Activated CD8-positive, alpha-beta memory T cell treated with anti-CD3 and anti-CD28 coated beads for 4 hours (primary cell): Measurements from ENCODE around the gene USP40.
"Not testable (repeated sequence)": the region's sequence is repeated elsewhere in the genome, so short reads cannot be mapped to it uniquely, and the experiment has no call there.

Source experiments
- DNase-seq, 2 donors: peaks; one replicate each; pipeline ENCODE4 v3.0.0-alpha.2; 2020; ENCODE audit warnings: low read depth in 2 of 2

USP40 gene, protein sequence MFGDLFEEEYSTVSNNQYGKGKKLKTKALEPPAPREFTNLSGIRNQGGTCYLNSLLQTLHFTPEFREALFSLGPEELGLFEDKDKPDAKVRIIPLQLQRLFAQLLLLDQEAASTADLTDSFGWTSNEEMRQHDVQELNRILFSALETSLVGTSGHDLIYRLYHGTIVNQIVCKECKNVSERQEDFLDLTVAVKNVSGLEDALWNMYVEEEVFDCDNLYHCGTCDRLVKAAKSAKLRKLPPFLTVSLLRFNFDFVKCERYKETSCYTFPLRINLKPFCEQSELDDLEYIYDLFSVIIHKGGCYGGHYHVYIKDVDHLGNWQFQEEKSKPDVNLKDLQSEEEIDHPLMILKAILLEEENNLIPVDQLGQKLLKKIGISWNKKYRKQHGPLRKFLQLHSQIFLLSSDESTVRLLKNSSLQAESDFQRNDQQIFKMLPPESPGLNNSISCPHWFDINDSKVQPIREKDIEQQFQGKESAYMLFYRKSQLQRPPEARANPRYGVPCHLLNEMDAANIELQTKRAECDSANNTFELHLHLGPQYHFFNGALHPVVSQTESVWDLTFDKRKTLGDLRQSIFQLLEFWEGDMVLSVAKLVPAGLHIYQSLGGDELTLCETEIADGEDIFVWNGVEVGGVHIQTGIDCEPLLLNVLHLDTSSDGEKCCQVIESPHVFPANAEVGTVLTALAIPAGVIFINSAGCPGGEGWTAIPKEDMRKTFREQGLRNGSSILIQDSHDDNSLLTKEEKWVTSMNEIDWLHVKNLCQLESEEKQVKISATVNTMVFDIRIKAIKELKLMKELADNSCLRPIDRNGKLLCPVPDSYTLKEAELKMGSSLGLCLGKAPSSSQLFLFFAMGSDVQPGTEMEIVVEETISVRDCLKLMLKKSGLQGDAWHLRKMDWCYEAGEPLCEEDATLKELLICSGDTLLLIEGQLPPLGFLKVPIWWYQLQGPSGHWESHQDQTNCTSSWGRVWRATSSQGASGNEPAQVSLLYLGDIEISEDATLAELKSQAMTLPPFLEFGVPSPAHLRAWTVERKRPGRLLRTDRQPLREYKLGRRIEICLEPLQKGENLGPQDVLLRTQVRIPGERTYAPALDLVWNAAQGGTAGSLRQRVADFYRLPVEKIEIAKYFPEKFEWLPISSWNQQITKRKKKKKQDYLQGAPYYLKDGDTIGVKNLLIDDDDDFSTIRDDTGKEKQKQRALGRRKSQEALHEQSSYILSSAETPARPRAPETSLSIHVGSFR

DNA sequence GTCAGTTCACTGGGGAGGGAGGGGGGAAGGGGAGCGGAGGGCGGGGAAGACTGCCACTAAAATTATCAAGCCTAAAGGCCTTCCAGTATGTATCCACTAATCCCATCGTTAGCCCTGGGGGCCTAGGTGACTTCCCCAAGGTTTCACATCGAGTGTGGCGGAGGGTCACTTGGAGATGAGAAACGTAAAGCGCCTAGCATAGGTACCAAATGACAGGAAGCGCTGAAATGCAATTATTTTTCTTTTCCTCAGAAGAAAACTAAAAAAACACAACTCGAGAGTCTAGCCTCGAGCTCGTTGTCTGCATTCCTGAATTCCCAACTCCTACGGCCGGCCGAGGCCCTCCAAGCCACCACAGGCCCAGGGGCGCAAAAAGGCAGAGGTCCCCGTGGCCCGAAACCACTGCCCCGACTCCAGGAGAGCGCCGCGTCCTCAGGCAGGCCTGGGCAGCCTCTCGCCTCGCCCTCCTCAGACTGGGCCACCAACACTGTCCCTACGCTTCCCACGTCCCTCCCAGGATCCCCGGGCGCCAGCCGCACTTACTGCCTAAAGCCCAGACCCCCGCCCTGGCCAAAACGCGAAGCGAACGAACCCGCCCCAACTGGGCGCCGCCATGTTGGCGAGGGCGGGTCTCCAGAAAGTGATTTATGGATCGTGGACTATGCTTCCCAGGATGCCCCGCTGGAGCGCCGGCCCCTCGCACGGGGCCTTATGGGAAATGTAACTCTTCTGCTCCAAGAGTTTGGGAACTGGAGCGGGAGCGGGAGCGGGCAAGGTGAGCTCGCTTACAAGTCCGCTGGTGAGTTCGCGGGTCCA lies at the start of gene USP40:
USP40 (minus strand) TSS at position 642 of the 816 bp plus-strand sequence. CDS start 1,228 bp downstream, outside the sequence.
- DNase-seq: peak in 1 of 2 donors; percentile 14

DNA sequence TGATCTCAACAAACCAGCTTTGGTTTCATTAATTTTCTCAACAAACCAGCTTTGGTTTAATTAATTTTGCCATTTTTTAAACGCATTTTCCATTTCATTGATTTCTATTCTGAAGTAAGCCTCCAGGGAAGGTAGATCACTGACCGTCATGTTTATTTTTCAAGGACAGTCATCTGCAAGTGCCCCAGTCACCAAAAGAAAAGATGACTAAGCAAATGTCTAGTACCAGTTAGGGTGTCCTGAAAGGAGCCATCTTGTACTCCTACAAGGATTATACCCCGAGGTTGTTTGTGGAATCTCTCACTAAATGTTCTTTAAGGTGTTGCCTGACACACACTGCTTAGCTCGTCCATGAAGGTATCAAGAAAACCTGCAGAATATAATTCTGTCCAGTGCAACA lies 44.7 kb upstream of the USP40 start:
- no peak for DNase-seq

DNA sequence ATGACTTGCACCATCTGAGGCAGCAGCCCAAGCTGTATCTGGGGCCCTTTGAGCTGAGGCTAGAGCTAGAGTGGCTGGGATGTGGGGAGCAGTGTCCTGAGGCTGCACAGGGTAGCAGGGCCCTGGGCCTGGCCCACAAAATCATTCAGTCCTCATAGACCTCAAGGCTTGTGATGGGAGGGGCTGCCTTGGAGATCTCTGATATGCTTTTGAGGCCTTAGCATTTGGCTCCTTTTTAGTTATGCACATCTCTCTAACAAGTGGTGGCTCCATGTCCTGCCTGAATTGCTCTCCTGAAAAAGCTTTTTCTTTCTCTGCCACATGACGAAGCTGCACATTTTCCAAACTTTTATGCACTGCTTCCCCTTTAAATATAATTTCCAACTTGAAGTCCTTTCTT lies 39.1 kb upstream of the USP40 start:
- DNase-seq: no peak

DNA sequence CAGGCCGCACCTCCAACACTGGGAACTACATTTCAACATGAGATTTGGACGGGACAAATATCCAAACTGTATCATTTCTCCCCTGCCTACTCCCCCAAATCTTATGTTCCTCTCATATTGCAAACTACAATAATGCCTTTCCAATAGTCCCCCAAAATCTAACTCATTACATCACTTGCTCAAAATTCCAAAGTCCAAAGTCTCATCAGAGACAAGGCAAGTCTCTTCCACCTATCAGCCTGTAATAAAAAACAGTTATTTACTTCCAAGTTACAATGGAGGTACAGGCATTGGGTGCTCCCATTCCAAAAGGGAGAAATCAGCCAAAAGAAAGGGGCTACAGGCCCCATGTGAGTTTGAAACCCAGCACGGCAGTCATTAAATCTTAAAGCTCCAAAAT lies 38.2 kb upstream of the USP40 start:
- no peak for DNase-seq

DNA sequence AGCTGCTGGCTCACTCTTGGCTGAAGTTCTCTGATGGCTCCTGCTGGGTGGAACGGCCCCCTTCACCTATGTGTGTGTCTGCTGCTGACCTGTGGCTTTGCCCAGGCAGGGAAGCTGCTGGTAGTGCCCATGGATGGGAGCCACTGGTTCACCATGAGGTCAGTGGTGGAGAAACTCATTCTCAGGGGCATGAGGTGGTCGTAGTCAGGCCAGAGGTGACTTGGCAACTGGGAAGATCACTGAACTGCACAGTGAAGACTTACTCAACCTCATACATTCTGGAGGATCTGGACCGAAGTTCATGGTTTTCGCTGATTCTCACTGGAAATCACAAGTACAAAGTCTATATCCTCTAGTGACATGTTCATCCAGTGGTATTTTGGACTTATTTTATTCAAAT lies 36.9 kb upstream of the USP40 start:
- DNase-seq: no peak

DNA sequence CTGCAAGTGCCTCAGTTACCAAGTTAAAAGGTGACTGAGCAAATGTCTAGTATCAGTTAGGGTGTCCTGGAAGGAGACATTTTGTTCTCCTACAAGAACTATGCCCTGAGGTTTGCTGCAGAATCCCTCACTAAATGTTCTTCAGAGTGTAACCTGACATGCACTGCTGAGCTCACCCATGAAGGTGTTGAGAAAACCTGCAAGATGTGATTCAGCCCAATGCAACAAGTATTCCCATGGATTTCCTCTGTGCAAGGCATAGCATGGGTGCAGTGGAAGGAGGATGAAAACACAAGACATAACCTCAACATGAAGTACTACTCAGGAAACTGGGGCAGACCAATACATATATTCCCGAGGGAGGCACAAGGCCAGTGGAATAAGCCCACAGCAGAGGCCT lies 35.5 kb upstream of the USP40 start:
- no peak for DNase-seq

DNA sequence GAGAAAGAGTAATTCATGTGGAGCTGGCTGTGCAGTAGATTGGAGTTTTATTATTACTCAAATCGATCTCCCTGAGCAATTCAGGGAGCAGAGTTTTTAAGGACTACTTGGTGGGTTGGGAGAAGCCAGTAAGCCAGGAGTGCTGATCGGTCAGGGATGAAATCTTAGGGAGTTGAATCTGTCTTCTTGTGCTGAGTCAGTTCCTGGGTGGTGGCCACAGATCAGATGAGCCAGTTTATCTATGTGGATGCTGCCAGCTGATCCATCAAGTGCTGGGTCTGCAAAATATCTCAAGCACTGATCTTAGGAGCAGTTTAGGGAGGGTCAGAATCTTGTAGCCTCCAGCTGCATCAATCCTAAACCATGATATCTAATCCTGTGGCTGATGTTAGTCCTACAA lies 33.8 kb upstream of the USP40 start:
- DNase-seq: no peak

DNA sequence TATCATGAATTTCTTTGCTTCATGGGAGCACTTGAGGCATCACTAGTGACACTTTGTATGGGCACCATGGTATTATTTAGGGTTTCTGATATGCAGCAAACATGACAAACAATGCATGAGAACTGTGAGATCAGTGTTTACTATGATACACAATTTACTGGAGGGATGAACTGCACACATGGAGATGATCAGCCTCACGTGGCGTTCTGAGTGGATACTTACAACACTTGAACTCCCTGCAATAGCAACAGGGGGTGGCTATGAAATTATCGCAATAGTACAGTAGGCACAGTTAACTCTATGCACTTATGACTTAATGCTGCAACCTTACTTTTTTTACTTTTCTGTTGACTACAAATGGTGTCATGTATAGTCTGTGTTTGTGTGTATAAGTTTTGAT lies 32.4 kb upstream of the USP40 start:
- no peak for DNase-seq

DNA sequence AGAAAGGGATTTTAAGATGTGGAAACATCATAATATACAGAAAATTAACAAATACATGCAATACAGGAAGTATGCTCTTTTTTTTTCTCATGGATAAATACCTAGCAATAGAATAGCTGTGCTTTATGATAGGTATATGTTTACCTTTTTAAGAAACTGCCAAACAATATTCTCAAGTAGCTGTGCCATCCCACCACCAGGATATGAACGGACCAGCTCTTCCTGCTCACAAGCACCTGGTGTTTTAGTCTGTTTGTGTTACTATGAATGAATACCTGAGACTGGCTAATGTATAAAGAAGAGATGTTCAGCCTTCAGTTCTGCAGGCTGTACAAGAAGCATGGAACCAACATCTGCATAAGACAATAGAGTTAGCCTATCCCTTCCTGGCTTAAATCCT lies 30.9 kb upstream of the USP40 start:
- DNase-seq: no peak

DNA sequence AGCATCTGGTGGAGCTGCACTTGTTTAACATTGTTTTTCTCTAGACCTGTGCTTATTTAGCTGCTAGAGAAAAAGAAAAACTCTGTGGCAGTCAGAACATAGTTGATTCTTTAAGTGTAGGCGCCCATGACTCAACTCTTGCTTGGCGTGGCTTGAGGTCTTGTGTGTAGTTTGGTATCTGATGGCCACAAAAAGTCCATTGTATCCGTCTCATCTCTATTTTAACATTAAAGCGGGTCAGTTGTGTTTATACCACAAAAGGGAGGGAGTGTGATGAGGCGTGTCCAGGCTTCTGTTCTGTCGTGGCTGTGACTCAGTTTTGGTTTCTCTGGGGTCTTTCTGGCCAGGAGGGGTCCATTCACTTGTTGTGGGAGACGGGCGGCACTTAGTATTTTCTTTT lies 26.6 kb upstream of the USP40 start:
- no peak for DNase-seq

DNA sequence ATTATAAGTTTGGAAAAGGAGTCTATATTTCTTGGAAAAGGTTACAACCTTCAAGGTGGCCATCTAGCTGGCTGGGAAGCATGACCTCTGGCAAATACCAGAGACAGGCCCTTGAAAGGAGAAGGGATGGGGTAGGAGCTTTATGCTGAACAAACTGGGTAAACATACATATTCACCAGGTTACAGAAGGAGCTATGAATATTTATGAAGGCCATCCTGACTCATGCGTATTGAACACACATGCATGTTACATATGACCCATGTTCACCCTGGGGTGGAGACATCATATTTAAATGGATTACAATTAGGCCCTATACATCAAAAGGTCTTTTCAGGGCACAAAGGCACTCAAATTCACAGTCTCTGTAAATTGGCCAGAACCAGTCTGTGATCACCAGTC lies 26.1 kb upstream of the USP40 start:
- not testable (repeated sequence) for DNase-seq

DNA sequence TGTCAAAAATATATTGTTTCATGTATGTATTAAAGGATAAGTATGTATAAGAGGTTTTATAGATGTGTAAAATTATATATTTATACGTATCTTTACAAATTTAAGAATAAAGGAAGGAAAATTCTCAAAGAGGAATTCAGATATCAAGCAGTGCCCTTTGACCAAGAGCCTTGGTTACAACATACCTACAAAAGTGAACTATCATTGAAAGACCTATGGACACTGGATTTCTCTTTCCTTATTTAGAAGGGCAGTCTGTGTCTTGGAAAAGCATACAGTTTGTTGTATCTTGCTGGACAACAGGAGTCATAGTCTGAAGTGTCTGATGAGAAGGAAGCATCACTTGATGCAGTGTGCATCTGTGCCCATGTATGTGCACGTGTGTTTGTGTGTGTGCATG lies 21.8 kb upstream of the USP40 start:
- no peak for DNase-seq

DNA sequence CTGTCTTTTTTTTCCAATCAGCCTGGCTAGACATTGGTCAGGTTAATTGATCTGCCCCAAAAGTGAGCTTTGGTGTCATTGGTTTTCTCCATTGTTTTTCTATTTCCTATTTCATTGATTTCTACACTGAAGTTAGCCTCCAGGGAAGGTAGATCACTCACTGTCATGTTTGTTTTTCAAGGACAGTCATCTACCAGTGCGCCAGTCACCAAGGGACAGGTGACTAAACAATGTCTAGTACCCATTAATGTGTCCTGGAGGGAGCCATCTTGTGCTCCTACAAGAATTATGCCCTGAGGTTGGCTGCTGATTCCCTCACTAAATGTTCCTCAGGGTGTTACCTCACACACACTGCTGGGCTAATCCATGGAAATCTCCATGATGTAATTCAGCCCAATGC lies 17.6 kb upstream of the USP40 start:
- no peak for DNase-seq

DNA sequence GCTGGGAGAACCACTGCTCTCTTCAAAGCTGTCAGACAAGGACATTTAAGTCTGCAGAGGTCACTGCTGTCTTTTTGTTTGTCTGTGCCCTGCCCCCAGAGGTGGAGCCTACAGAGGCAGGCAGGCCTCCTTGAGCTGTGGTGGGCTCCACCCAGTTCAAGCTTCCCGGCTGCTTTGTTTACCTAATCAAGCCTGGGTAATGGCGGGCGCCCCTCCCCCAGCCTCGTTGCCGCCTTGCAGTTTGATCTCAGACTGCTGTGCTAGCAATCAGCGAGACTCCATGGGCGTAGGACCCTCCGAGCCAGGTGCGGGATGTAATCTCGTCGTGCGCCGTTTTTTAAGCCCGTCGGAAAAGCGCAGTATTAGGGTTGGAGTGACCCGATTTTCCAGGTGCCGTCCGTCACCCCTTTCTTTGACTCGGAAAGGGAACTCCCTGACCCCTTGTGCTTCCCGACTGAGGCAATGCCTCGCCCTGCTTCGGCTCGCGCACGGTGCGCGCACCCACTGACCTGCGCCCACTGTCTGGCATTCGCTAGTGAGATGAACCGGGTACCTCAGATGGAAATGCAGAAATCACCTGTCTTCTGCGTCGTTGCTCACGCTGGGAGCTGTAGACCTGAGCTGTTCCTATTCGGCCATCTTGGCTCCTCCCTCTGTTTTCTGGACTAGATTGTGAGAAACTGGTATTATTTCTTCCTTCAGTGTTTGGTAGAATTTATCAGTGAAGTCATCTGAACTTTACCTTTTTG lies 16.8 kb upstream of the USP40 start:
- not testable (repeated sequence) for DNase-seq

DNA sequence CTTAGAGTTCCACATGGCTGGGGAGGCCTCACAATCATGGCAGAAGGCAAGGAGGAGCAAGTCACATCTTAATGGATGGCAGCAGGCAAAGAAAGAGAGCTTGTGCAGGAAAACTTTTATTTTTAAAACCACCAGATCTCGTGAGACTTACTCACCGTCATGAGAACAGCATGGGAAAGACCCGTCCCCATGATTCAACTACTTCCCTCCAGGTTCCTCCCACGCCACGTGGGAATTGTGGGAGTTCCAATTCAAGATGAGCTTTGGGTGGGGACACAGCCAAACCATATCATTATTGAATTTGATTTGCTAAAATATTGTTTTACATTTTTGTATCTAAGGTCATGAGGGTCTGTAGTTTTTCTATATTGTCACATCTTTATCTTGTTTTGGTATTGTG lies 10.8 kb upstream of the USP40 start:
- DNase-seq: not testable (repeated sequence)

DNA sequence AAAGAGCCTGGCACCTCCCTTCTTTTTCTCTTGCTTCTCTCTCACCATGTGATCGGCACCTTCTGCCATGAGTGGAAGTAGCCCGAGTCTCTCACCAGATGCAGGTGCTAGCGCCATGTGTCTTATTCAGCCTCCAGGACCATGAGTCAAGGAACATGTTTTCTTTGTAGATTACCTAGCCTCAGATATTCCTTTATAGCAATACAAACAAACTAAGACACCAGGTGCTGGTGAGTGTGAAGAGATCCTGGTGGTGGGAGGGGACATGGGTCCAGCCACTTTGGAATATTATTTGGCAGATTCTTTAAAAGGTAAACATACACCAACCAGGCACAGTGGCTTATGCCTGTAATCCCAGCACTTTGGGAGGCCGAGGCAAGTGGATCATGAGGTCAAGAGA lies 5.9 kb upstream of the USP40 start:
- DNase-seq: no peak

DNA sequence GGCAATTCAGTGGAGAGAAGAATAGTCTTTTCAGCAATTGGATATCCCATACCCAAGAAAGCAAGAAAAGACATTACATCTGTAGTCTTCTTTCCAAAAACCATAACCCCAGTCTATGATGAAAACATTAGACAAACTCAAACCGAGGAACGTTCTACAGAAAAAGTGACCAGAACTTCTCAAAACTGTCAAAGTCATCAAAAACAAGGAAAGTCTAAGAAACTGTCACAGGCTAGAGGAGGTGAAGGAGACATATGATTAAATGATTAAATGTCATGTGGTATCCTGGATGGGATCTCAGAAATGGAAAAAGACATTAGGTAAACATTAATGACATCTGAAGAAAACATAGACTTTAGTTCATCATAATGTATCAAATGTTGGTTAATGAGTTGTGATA lies 4.9 kb upstream of the USP40 start:
- DNase-seq: no peak

DNA sequence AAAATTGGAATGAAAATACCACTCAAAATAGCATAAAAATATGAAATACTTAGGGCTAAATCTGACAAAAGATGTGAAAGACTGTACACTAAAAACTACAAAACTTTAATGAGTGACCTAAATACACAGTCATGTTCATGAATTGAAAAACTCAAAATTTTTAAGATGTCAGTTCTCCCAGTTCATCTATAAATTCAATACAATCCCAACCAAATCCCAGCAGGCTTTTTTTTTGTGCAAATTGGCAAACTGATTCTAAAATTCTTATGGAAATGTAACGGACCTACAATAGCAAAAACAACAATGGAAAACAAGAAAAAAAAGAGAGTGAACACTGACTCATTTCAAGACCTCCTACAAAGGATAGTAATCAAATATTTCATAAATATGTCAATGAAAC lies 4.4 kb upstream of the USP40 start:
- DNase-seq: no peak

DNA sequence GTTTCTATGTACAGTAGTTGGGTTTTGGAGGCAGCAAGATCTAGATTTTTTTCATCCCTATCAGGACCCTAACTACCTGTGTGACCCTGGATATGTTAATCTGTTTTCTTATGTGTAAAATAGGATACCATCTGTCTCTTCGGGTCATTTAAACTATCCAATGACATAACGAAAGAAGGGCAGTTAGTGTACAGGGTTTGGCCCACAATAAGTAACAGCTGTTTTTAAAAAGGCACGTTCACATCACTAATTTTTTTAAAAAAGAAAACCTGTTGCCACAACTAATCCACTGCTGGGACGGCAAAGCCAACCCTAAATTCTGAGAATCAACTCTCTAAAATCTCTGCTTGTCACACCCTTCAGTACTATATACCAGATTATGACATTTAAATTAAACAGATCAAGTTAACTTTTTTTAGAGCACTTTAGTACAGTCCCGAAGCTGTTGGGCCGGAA lies 869 bp downstream of the USP40 start:
- no peak for DNase-seq

DNA sequence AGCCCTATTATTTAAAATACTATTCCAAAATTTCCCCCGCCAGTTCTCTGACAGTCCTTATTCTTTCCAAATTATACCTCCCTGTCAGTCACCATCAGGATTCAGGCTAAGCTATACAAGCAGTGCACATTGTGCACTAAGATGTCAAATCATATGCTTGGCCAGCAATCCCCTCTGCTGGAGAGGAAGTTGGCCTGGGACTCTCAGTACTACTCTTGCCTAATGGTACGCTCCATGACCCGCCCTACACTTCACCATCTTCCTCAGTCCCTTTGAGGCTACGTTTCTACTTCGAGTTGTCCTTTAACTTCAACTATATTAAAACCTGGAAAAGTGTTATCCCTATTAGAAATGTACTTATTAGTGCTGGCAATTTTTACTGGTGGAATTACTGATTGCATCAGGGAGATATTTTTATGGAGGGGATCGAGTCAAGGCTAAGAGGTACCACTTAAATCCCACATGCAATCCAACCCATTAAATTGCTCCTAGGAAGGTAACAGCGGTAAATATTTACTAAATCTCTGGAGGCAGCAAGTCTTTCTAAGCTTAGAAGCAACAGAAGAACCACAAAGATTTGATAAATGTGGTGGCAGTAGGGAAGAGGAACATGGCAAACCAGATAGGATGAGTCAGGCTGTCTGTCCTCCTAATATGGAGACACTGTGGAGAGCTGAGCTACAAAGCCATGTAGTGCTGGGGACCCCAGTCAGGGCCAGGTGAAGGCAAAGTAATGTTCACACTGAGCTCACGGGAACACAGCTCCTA lies 2.7 kb downstream of the USP40 start:
- no peak for DNase-seq
